H1 (cell line): ENCODE measurements around the gene POTEF. TPM values are rescaled to one million over a fixed set of nuclear protein-coding genes. Genes with fewer than 3 reads are reported as not detected.
"Not testable (repeated sequence)": the region's sequence is repeated elsewhere in the genome, so short reads cannot be mapped to it uniquely, and the experiment has no call there.

Experiments used
- CTCF ChIA-PET: fragments of 300-600 bp; sonication (Branson Sonifier 250); formaldehyde crosslinking; loops from one replicate; lab custom pipeline; 2021; ENCODE audit not compliant: partially characterized antibody; lab: Charles Lee
- POLR2A ChIA-PET: fragments of 300-600 bp; sonication (Branson Sonifier 250); formaldehyde crosslinking; loops from one replicate; lab custom pipeline; 2021; ENCODE audit warnings: inconsistent platforms; ENCODE audit not compliant: partially characterized antibody; lab: Charles Lee
- DNase-seq, 2 experiments: peaks; one replicate each; pipeline versions ENCODE4 v3.0.0 to v3.0.0-alpha.2; 2010 to 2022; ENCODE audit warnings: low spot score in 2 of 2, low read depth in 1 of 2, mixed read lengths in 1 of 2
- FAIRE-seq: peaks from 2 replicates; lab custom pipeline; 2011; peaks lifted over from hg19 to GRCh38; lab: Jason Lieb, UNC
- H2AFZ ChIP-seq: 2 replicates; pipeline ENCODE4 v1.8.1; 2012; ENCODE audit warnings: low read length, inconsistent platforms
- H2AK5ac ChIP-seq: 2 replicates; pipeline ENCODE4 v1.6.1; 2013; ENCODE audit warnings: low read depth, low read length
- H2BK120ac ChIP-seq: replicated peaks from 2 replicates; pipeline ENCODE3; 2013; ENCODE audit warnings: low read depth, low read length, inconsistent platforms
- H2BK12ac ChIP-seq: 2 replicates; pipeline ENCODE4 v1.6.1; 2013; ENCODE audit warnings: low read depth, low read length
- H2BK15ac ChIP-seq: 2 replicates; pipeline ENCODE4 v1.6.1; 2013; ENCODE audit warnings: low read length
- H2BK20ac ChIP-seq: 2 replicates; pipeline ENCODE4 v1.6.1; 2013; ENCODE audit warnings: low read length
- H2BK5ac ChIP-seq: 2 replicates; pipeline ENCODE4 v1.6.1; 2013; ENCODE audit warnings: low read depth, low read length
- H3K14ac ChIP-seq: 2 replicates; pipeline ENCODE4 v1.6.1; 2013; ENCODE audit warnings: inconsistent platforms; ENCODE audit not compliant: insufficient read length
- H3K18ac ChIP-seq: 2 replicates; pipeline ENCODE4 v1.6.1; 2013; ENCODE audit warnings: low read length; ENCODE audit errors: extremely low read depth
- H3K23ac ChIP-seq: 2 replicates; pipeline ENCODE4 v1.6.1; 2013; ENCODE audit warnings: inconsistent platforms; ENCODE audit not compliant: insufficient read length
- H3K23me2 ChIP-seq: 2 replicates; pipeline ENCODE4 v1.6.1; 2013; ENCODE audit warnings: low read depth, low read length
- H3K27ac ChIP-seq: 2 replicates; pipeline ENCODE4 v1.6.1; 2011; ENCODE audit warnings: low read depth, low read length, inconsistent platforms
- H3K27me3 ChIP-seq, 4 experiments: replicated peaks in 1 of 4; 1 replicate in 1 of 4; 2 replicates in 3 of 4; pipeline versions ENCODE4 v1.6.1 to v1.8.1; 2011 to 2013; ENCODE audit warnings: low read length in 3 of 4, mild to moderate bottlenecking in 3 of 4, inconsistent platforms in 2 of 4, mixed read lengths in 2 of 4, moderate library complexity in 1 of 4; ENCODE audit not compliant: control insufficient read depth in 3 of 4, insufficient read depth in 3 of 4; ENCODE audit errors: extremely low read depth in 1 of 4
- H3K36me3 ChIP-seq, 4 experiments: 2 replicates each; pipeline versions ENCODE4 v1.6.1 to v1.8.1; 2011 to 2013; ENCODE audit warnings: mild to moderate bottlenecking in 4 of 4, low read length in 3 of 4, moderate library complexity in 2 of 4, control low read depth in 1 of 4, inconsistent platforms in 1 of 4; ENCODE audit not compliant: insufficient read depth in 4 of 4, control insufficient read depth in 2 of 4
- H3K4ac ChIP-seq: replicated peaks from 2 replicates; pipeline ENCODE3; 2013; ENCODE audit warnings: low read length, low read depth, mixed read lengths, inconsistent platforms; ENCODE audit not compliant: insufficient read length
- H3K4me1 ChIP-seq, 4 experiments: replicated peaks in 1 of 4; 1 replicate in 1 of 4; 2 replicates in 3 of 4; pipeline versions ENCODE4 v1.6.1 to v1.8.1; 2011 to 2013; ENCODE audit warnings: low read length in 3 of 4, inconsistent platforms in 2 of 4, mixed read lengths in 1 of 4; ENCODE audit not compliant: insufficient read depth in 4 of 4, control insufficient read depth in 3 of 4
- H3K4me2 ChIP-seq, 2 experiments: 2 replicates each; pipeline versions ENCODE4 v1.6.1 to v1.8.1; 2011 to 2013; ENCODE audit warnings: low read depth in 2 of 2, low read length in 2 of 2, control low read depth in 1 of 2, inconsistent platforms in 1 of 2, mild to moderate bottlenecking in 1 of 2; ENCODE audit not compliant: insufficient read depth in 1 of 2
- H3K4me3 ChIP-seq, 4 experiments: fragments of 200-600, 300-600 bp in 1 of 4; sonication (generic), shearing (Covaris generic), sonication (Bioruptor Twin) in 1 of 4; 2 replicates each; pipeline versions ENCODE4 v1.5.1 to v1.8.1; 2011 to 2016; ENCODE audit warnings: low read length in 4 of 4, low read depth in 3 of 4, control low read depth in 2 of 4, inconsistent platforms in 2 of 4, mild to moderate bottlenecking in 2 of 4, mixed read lengths in 1 of 4, moderate library complexity in 1 of 4; ENCODE audit not compliant: insufficient read depth in 2 of 4; ENCODE audit errors: extremely low read depth in 1 of 4
- H3K56ac ChIP-seq: replicated peaks from 2 replicates; pipeline ENCODE3; 2013; ENCODE audit warnings: low read depth, mild to moderate bottlenecking, mixed read lengths, low read length, inconsistent platforms; ENCODE audit not compliant: insufficient read length
- H3K79me1 ChIP-seq: 2 replicates; pipeline ENCODE4 v1.6.1; 2013; ENCODE audit warnings: low read depth, low read length, control low read depth
- H3K79me2 ChIP-seq, 2 experiments: 2 replicates each; pipeline versions ENCODE4 v1.6.1 to v1.8.1; 2012 to 2013; ENCODE audit warnings: low read length in 2 of 2, mild to moderate bottlenecking in 2 of 2, inconsistent platforms in 1 of 2; ENCODE audit not compliant: insufficient read depth in 2 of 2, control insufficient read depth in 1 of 2
- H3K9ac ChIP-seq, 4 experiments: replicated peaks in 1 of 4; 1 replicate in 1 of 4; 2 replicates in 3 of 4; pipeline versions ENCODE4 v1.6.1 to v1.8.1; 2011 to 2013; ENCODE audit warnings: low read depth in 3 of 4, low read length in 3 of 4, control low read depth in 2 of 4, mild to moderate bottlenecking in 2 of 4, moderate library complexity in 2 of 4, inconsistent platforms in 1 of 4; ENCODE audit errors: extremely low read depth in 1 of 4
- H3K9me3 ChIP-seq, 2 experiments: 2 replicates each; pipeline versions ENCODE4 v1.6.1 to v1.8.1; 2012 to 2013; ENCODE audit warnings: mild to moderate bottlenecking in 2 of 2, moderate library complexity in 2 of 2, control low read depth in 1 of 2, inconsistent platforms in 1 of 2, low read depth in 1 of 2, low read length in 1 of 2, mixed read lengths in 1 of 2; ENCODE audit not compliant: insufficient read depth in 2 of 2
- H4K20me1 ChIP-seq, 2 experiments: replicated peaks in 1 of 2; 2 replicates each; pipeline versions ENCODE3 to v1.8.1; 2011 to 2013; ENCODE audit warnings: inconsistent platforms in 2 of 2, low read length in 2 of 2, mild to moderate bottlenecking in 1 of 2; ENCODE audit not compliant: insufficient read depth in 2 of 2, control insufficient read depth in 1 of 2
- H4K5ac ChIP-seq: 2 replicates; pipeline ENCODE4 v1.6.1; 2013; ENCODE audit warnings: low read length, low read depth, mixed read lengths, inconsistent platforms; ENCODE audit not compliant: insufficient read length
- H4K8ac ChIP-seq: 2 replicates; pipeline ENCODE4 v1.8.0; 2013; ENCODE audit warnings: mild to moderate bottlenecking, moderate library complexity, low read length, inconsistent platforms; ENCODE audit not compliant: insufficient read depth; ENCODE audit errors: extremely low read depth
- H4K91ac ChIP-seq: replicated peaks from 2 replicates; pipeline ENCODE3; 2013; ENCODE audit warnings: low read length, mixed read lengths, inconsistent platforms; ENCODE audit not compliant: insufficient read length
- WGBS, 2 experiments: shearing (Covaris generic) in 1 of 2; methylation state at CpG; one replicate each; pipeline versions ENCODE4 v1.1.6 to v1.1.7; 2013 to 2015; ENCODE audit warnings: low lambda C conversion rate in 2 of 2, mixed read lengths in 2 of 2, inconsistent platforms in 1 of 2, low coverage in 1 of 2, missing lambda C conversion rate in 1 of 2; ENCODE audit not compliant: insufficient replicate concordance in 2 of 2, insufficient coverage in 1 of 2, insufficient read length in 1 of 2; ENCODE audit errors: extremely low coverage in 1 of 2, missing lambda C conversion rate in 1 of 2; 5-methylcytosine and 5-hydroxymethylcytosine counted together
- polyA plus RNA-seq, 7 experiments: library from polyadenylated mRNA; depleted of rRNA in 3 of 7; stranded (reverse) in 5 of 7; unstranded in 2 of 7; fragments of >200 nt in 5 of 7; fragments of 200-250 nt in 2 of 7; gene quantifications; 1 replicate in 5 of 7; 2 replicates in 1 of 7; 4 replicates in 1 of 7; pipeline versions ENCODE4 v1.2.1 to v1.2.3, GENCODE V29; 2011 to 2013; ENCODE audit warnings: missing spikeins in 2 of 7, mixed read lengths in 2 of 7
- total RNA-seq: library from RNA; stranded (reverse); fragmentation: NEBNext Ultra II Directional; extraction: Animal tissue kit (Norgen Biotek cat#: 25700); gene quantifications from 2 replicates; pipeline ENCODE4 v1.2.1, GENCODE V29; 2021

Gene POTEF
- total and polyA plus RNA-seq, 2 of the 8 experiments (the other 6 are each of a cell fraction or from before 2014, with no cell fraction given): 0.24 to 0.36 TPM

- not testable (repeated sequence) for H3K4ac ChIP-seq
Measured at GRCh38 chr2:130052376-130052775, 76.6 kb downstream of the POTEF start.

GRCh38 chr2:130048422-130048821 is 80.6 kb downstream of the POTEF start:
- H2AK5ac ChIP-seq, H3K27me3 ChIP-seq, H2BK120ac ChIP-seq, H4K91ac ChIP-seq, H3K4me3 ChIP-seq, H3K4me2 ChIP-seq, CTCF ChIA-PET, H2AFZ ChIP-seq, H3K56ac ChIP-seq, H3K79me1 ChIP-seq, H2BK15ac ChIP-seq, H4K5ac ChIP-seq, H3K36me3 ChIP-seq, H3K4ac ChIP-seq, H3K4me1 ChIP-seq, H4K8ac ChIP-seq, FAIRE-seq, H4K20me1 ChIP-seq, H3K23me2 ChIP-seq, H2BK5ac ChIP-seq, H3K23ac ChIP-seq, H3K14ac ChIP-seq, H3K27ac ChIP-seq, H3K9me3 ChIP-seq, H2BK12ac ChIP-seq, H2BK20ac ChIP-seq, DNase-seq, POLR2A ChIA-PET, H3K18ac ChIP-seq, H3K9ac ChIP-seq, H3K79me2 ChIP-seq: not testable (repeated sequence)
- WGBS, 2 experiments: 80% methylated on average over 1 of the region's 4 CpGs; no CpG with 5 or more reads in 1 of the 2 experiments

More at GRCh38 chr2:130052376-130052775, 76.6 kb downstream of the POTEF start:
- CTCF ChIA-PET, H3K23ac ChIP-seq, H2BK15ac ChIP-seq, H3K4me2 ChIP-seq, H4K91ac ChIP-seq, DNase-seq, H3K4me3 ChIP-seq, FAIRE-seq, H2BK12ac ChIP-seq, H2AFZ ChIP-seq, H3K27me3 ChIP-seq, H3K36me3 ChIP-seq, H2BK120ac ChIP-seq, H4K5ac ChIP-seq, H3K27ac ChIP-seq, H2BK20ac ChIP-seq, H3K56ac ChIP-seq, POLR2A ChIA-PET, H4K20me1 ChIP-seq, H2BK5ac ChIP-seq, H3K79me2 ChIP-seq, H3K18ac ChIP-seq, H3K23me2 ChIP-seq, H3K9ac ChIP-seq, H3K14ac ChIP-seq, H3K4me1 ChIP-seq, H4K8ac ChIP-seq, H2AK5ac ChIP-seq, H3K9me3 ChIP-seq, H3K79me1 ChIP-seq: not testable (repeated sequence)
- 88% methylated on average over 2 of the region's 5 CpGs; no CpG with 5 or more reads in 1 of the 2 experiments for WGBS, 2 experiments
